Measurements from ENCODE around the gene ACP5. TPM values are rescaled to one million over a fixed set of nuclear protein-coding genes. Genes with fewer than 3 reads are reported as not detected.
"Not testable (repeated sequence)": the region's sequence is repeated elsewhere in the genome, so short reads cannot be mapped to it uniquely, and the experiment has no call there.

The ACP5 gene
- 10 to 100 TPM in 2 of 9 donors, 1 to 10 TPM in 6, under 1 TPM in 1; 0.56 to 54.1 (median 3.3) TPM for total RNA-seq
- 1 to 10 TPM; 1.6 to 1.9 TPM for polyA plus RNA-seq
- long read RNA-seq, donor 1, partial matches to known transcripts: 0 of 1 reads
- long read RNA-seq, donor 1, other reads (novel, unspliced or antisense): 0 of 1 reads
- long read RNA-seq, donor 2, partial matches to known transcripts: 0 of 2 reads
- long read RNA-seq, donor 2, other reads (novel, unspliced or antisense): 0 of 2 reads
- long read RNA-seq, donor 3: 0 reads

- Histone ChIP-seq H3K27ac (peak within 1 kb of the TSS in 1 of 12 donors; percentile 87), H3K4me3 (peak within 1 kb of the TSS; percentile 5 to 59 (median 34)), H3K4me1 (peaks cover 0 to 60% (median 8%) of the 10 kb centered on the region in 12 donors), H3K27me3 (peaks cover 0 to 22% (median 7%) of the 10 kb centered on the region in 9 donors), H3K36me3 (no peaks in the 10 kb centered on the region), H3K9me3 (no peaks in the 10 kb centered on the region)
- TF ChIP-seq, protein P1, sequence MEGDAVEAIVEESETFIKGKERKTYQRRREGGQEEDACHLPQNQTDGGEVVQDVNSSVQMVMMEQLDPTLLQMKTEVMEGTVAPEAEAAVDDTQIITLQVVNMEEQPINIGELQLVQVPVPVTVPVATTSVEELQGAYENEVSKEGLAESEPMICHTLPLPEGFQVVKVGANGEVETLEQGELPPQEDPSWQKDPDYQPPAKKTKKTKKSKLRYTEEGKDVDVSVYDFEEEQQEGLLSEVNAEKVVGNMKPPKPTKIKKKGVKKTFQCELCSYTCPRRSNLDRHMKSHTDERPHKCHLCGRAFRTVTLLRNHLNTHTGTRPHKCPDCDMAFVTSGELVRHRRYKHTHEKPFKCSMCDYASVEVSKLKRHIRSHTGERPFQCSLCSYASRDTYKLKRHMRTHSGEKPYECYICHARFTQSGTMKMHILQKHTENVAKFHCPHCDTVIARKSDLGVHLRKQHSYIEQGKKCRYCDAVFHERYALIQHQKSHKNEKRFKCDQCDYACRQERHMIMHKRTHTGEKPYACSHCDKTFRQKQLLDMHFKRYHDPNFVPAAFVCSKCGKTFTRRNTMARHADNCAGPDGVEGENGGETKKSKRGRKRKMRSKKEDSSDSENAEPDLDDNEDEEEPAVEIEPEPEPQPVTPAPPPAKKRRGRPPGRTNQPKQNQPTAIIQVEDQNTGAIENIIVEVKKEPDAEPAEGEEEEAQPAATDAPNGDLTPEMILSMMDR (IDR thresholded peaks at IDR 0.05): no peak
- TF ChIP-seq POLR2A (IDR thresholded peaks at IDR 0.05): no peak
- 61 to 87% (median 70%) methylated on average over 6 to 18 of the region's 18 CpGs for WGBS, 4 donors
- ATAC-seq: peak; percentile 23 to 48 (median 36)
- intact Hi-C loops (cut with DNase I): no loop called here
- DNase-seq: peak in 1 of 5 donors; percentile 47
These were observed at the start of gene ACP5 for GRCh38 chr19:11577451-11578257. TSS of gene ACP5 (minus strand) at chr19:11577645. CDS start at chr19:11577317, 328 bp downstream.

- TF ChIP-seq, protein P1 (IDR thresholded peaks at IDR 0.05): no peak
- no peak for TF ChIP-seq POLR2A (IDR thresholded peaks at IDR 0.05)
- intact Hi-C loops (cut with DNase I): no loop called here
- no peak overlapping the region for H3K27ac ChIP-seq
- peaks cover 0 to 4% (median 0%) of the 10 kb centered on the region in 9 donors for H3K36me3 ChIP-seq
- peaks cover 0 to 17% (median 7%) of the 10 kb centered on the region in 12 donors for H3K4me1 ChIP-seq
- peaks cover 0 to 12% (median 0%) of the 10 kb centered on the region in 9 donors for H3K27me3 ChIP-seq
- H3K9me3 ChIP-seq: no peaks in the 10 kb centered on the region
- 73 to 82% (median 79%) methylated on average over 15 of the region's 15 CpGs for WGBS, 4 donors
- ATAC-seq (no peak), DNase-seq (no peak)
- no peak overlapping the region for H3K4me3 ChIP-seq
These were observed 48.8 kb upstream of the ACP5 start for GRCh38 chr19:11626252-11626651.

GRCh38 chr19:11624069-11624463 lies 46.6 kb upstream of the ACP5 start:
- H3K36me3 ChIP-seq: peaks cover 0 to 26% (median 20%) of the 10 kb centered on the region in 9 donors
- peaks cover 0 to 12% (median 0%) of the 10 kb centered on the region in 9 donors for H3K27me3 ChIP-seq
- H3K9me3 ChIP-seq: no peaks in the 10 kb centered on the region
- peak in 1 of 4 donors; percentile 67 for ATAC-seq
- H3K27ac ChIP-seq: peak overlapping the region in 3 of 12 donors; percentile 20 to 38 (median 35)
- DNase-seq: no peak
- peaks cover 0 to 17% (median 7%) of the 10 kb centered on the region in 12 donors for H3K4me1 ChIP-seq
- H3K4me3 ChIP-seq: peak overlapping the region in 9 of 12 donors; percentile 8 to 54 (median 45)
- 59 to 71% (median 67%) methylated on average over 4 of the region's 4 CpGs for WGBS, 4 donors
- intact Hi-C loops (cut with DNase I): no loop called here
- TF ChIP-seq POLR2A (IDR thresholded peaks at IDR 0.05): no peak
- TF ChIP-seq, protein P1 (IDR thresholded peaks at IDR 0.05): no peak

- 57 to 76% (median 65%) methylated on average over 3 of the region's 3 CpGs for WGBS, 4 donors
- peaks cover 0 to 17% (median 7%) of the 10 kb centered on the region in 12 donors for H3K4me1 ChIP-seq
- H3K4me3 ChIP-seq; H3K27ac ChIP-seq; intact Hi-C loops (cut with DNase I); ATAC-seq; DNase-seq: not testable (repeated sequence)
- H3K9me3 ChIP-seq: peaks cover 0 to 17% (median 10%) of the 10 kb centered on the region in 12 donors
- H3K27me3 ChIP-seq: peaks cover 0 to 12% (median 0%) of the 10 kb centered on the region in 9 donors
- peaks cover 5 to 42% (median 36%) of the 10 kb centered on the region in 9 donors for H3K36me3 ChIP-seq
These were observed 45.0 kb upstream of the ACP5 start for GRCh38 chr19:11622401-11622800.
